NCI-H2171 (cell line): Measurements from ENCODE around the gene GALNT16.
A peak's percentile ranks its signal among the peaks of the same experiment; 100 is the strongest.

Experiments
- DNase-seq: peaks from one replicate; lab custom pipeline; 2025; lab: John Stamatoyannopoulos, UW

GALNT16 gene

GRCh38 chr14:69317780-69318179 is 57.8 kb downstream of the GALNT16 start:
- no peak for DNase-seq

GRCh38 chr14:69318241-69318640 is 58.3 kb downstream of the GALNT16 start:
- DNase-seq, result no peak

DNA sequence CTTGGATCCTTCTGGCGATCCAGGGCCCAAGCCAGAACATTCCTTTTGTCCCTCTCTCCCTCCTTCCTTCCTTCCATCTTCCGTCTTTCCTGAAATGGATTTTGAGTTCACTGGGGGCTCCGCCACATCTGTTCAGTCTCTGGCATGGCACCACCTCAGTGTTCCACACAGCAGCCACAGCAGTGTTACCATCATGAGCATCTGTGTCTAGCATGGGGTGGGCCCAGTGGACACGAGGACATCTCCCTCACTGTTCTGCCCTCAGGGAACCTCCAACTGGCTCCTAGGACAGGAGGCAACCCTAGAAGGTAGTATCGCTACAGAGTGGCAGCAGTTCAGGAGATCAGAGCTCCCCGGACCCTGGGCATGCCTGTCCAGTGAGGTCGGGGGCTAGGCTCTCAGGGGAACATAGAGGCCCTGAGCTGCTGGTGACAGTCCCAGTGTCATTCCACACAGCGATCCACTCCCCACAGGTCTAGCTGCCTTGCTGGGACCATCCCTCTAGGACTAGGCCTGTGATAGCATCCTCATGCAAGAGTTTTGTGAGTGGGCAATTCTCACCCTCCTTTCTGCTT is 59.0 kb downstream of the GALNT16 start:
- no peak for DNase-seq

- DNase-seq, result no peak
Observed at GRCh38 chr14:69319911-69320310, 60.0 kb downstream of the GALNT16 start.

- no peak for DNase-seq
Observed at GRCh38 chr14:69320581-69321365, 60.8 kb downstream of the GALNT16 start.

DNA sequence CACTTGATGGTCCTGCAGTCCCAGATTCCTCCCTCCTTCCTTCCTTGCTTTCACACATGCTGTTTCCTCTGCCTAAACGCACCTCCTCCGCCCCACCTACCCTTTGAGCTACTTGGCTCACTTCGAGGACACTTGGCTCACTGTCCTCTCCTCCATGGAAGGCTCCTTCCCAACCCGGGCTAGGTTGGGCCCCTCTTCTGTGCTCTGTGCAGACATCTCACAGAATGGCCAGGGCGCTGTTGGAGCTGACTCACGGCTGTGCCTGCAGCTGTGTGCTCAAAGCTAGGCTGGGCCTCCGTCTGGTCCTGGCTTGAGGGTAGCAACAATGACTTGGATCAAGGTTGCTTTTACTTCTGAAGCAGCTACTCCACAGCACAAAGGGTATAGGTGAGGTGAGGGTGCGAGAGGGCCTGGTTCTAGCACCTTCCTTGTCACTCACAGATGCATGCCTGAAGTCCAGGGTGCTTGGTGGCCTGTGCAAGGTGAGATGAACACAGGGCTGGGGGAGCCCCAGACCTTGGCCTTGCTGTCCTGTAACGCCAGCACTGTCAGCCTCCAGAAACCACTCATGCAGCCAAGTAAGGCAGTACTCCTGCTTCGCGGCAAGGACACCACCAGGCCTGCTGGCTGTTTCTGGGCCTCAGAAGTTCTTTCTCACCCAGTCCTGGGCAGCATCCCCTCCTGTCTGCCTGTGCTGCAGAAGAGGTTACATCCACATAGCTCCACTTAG is 61.8 kb downstream of the GALNT16 start:
- DNase-seq, result no peak

DNA sequence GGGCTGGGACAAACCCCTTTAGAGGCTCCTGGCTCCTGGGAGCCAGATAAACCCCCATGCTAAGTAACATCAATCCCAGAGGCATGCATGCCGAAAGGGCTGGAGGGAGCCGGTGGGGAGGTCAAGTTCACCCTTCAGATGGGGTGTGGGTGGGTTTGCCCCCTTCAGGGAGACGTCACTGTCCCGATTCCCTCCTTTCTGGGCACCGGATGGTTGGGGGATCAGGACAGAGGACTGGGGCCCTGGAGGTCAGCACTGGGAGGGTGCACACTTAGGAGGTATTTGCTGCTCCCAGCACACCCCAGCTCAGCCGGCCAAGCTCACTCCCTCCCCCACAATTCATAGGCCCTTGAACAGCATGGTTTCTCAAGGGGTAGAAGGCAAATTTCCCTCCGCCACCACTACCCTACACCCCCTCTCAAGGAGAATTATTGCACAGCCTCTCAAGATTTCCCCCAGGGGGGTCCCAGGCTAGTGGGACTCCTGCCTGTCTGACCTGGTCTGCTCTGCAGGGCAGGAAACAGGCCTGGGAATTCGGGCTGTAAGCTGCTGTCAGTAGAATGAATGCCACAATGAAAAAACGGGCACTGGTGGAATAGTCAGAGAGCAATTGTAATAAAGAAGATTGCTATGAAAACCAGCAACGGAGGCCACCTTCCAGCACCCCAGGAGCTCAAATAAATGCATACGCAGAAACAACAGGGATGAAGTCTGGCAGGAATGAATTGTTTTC is 63.5 kb downstream of the GALNT16 start:
- no peak for DNase-seq

DNA sequence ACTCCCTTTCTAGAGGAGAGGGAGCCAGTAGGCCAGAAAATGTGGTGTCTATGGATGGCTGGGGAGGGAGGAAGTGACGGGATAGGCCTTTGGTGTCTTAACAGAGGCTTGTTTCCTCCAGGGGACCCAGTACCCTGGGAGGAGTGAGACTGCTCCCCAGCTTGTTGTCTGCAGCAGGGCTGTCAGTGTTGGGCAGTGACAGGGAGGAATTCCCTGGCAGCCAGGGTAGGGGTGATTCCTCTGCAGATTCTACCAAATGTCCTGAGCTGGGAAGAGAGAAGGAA is 64.0 kb downstream of the GALNT16 start:
- DNase-seq, result no peak

DNA sequence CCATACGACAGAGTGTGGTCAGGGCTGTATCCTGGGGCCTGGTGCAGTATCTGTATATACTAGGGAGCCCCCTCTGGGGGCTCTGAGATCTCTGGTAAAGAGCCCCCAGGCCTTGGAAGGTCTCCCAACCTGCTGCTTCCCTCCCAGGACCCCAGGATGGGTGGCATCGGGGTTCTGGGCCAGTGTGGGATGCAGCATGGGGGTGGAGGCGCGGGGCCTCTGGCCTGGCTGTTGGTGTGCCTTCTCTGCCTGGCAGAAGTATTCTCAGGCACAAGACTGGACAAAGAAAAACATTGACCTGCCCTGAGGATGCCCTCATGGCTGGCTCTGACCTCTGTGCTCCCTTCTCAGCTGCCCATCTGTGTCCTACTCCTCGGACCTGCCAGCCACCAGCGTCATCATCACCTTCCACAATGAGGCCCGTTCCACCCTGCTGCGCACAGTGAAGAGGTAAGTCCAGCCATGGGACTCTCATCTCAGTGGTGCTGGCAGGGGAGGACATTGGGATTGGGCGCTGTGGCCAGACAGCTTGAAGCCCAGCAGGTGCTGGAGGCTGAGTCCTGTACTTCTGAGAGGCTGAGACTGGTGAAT is 64.5 kb downstream of the GALNT16 start:
- no peak for DNase-seq

DNA sequence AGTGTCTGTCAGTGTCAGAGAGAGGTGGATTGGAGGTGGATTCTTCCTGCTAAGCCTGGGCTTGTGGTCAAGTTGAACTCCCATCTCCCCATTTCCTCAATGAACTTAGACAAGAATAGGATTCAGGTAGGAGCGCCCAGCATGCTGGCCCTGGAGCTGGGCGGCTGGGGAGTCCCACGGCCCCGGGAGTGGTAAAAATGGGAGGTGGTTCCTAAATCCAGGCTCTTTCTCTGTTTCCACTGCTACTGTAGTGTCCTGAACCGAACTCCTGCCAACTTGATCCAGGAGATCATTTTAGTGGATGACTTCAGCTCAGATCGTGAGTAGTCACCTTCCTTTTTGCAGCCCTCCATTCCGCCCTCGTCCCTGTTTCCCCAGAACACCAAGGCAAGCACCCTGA is 65.1 kb downstream of the GALNT16 start:
- no peak for DNase-seq

- DNase-seq, result no peak
Observed at GRCh38 chr14:69325646-69326265, 65.8 kb downstream of the GALNT16 start.

DNA sequence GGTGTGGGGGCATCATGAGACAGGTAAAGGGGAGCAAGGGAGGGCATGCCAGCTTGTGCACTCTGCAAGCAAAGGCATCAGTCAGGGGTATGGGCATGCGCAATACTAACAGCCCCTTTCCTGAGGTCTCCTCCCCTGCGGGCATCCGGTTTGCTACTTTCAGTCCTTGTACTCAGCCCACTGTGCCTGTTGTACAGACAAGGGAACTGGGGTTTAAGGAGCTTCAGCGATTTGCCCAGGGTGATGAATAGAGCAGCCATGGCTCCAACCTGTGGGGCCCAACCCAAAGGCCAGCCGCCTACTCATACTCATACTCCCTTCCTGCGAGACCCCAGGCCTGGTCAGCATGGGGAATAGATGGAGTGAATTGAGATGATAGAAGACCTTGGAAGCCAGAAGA is 66.7 kb downstream of the GALNT16 start:
- DNase-seq, result no peak

- DNase-seq, result no peak
Observed at GRCh38 chr14:69327507-69327906, 67.5 kb downstream of the GALNT16 start.

GRCh38 chr14:69328317-69328716 is 68.4 kb downstream of the GALNT16 start:
- DNase-seq, result no peak

DNA sequence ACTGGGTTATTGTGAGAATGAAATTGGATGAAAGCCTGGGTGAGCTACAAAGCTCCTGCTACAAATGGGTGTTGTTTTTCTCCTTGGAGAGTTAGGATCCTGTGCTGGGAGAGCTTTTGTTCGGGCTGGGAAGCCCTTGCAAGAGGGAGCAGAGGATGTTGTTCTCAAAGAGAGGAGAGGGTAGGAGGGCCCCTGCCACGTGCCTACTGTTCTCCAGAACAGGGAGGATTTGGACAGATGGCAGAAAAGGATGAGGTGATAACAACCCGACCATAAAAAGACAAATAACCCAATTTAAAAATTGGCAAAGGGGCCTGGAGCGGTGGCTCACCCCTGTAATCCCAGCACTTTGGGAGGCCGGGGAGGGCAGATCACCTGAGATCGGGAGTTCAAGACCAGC is 68.8 kb downstream of the GALNT16 start:
- peak; percentile 36 for DNase-seq

GRCh38 chr14:69331206-69331605 is 71.2 kb downstream of the GALNT16 start:
- no peak for DNase-seq

- DNase-seq, result no peak
Observed at GRCh38 chr14:69332782-69333395, 72.9 kb downstream of the GALNT16 start.

DNA sequence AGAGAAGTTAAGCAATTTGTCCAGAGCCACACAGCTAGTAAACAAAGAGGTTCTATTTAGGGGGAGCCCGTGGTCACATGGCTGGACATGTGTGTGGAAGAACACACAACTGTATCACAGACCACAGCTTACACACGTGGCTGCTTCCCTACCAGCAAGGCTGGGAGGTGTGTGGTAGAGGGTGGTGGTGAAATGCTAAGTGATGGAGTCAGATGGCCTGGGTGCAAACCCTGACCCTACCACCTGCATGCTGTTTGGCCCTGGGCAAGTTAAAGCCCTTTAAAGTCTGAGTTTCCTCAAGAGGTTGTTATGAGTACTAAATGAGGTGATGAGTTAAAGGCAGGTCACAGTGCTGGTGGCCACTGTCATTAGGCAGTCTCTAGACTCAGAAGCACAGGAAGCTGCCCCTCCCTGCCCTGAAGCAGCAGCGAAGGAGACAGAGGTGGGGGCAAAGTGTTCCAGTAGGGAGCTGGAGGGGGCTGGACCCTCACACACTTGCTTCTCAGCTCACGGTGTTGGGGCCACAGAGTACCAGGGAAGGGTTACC is 73.9 kb downstream of the GALNT16 start:
- no peak for DNase-seq

DNA sequence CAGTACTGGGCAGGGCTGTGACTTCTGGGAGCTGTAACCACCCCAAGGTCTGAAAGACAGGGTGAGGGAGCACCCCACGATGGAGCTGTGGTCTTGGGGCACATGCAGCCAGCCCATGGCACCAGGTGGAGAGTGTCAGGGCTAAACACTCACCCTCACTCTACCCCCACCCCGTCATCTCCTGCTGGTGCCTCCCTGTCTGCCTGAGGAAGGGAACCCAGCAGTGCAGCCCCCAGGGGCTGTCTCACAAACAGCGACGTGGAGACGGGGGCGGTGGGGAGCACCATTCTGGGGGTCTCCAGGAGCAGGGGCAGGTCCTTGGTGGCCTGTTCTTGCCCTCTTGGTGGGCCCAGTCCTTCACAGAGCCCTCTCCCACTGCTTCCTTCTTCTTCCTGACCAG is 74.6 kb downstream of the GALNT16 start:
- DNase-seq, result no peak

GRCh38 chr14:69335371-69335771 is 75.4 kb downstream of the GALNT16 start:
- DNase-seq, result no peak

DNA sequence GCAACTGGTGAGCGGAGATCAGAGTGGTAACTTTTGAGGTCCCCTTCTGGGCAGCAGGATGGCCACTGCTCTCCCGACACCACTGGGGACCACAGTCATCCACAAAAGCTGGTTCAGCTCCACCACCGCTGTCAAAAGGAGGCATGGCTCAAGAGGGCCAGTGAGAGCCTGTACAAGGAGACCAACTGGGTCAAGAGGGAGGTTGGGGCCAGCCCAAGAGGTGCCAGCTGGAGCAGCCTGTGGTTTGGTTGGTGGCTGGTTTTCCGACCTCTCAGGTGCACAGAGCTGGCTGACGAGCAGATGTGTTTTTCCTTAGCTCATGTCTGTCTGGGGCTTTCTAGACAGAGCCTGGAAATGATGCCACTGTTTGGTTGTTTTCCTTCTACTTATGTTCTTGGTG is 78.0 kb downstream of the GALNT16 start:
- DNase-seq, result no peak
